ENCODE measurements around the gene AMZ1. TPM values are rescaled to one million over a fixed set of nuclear protein-coding genes. Genes with fewer than 3 reads are reported as not detected.
A peak's percentile ranks its signal among the peaks of the same experiment; 100 is the strongest.
"Not testable (repeated sequence)": the region's sequence is repeated elsewhere in the genome, so short reads cannot be mapped to it uniquely, and the experiment has no call there.

AMZ1 gene
- total RNA-seq, 2 experiments from 2014 or later: 0.14 TPM

- CTCF ChIA-PET; H3K36me3 Mint-ChIP-seq (ENCODE audit: low read depth); H3K27ac Mint-ChIP-seq; DNase-seq; H3K27me3 Mint-ChIP-seq; ATAC-seq; POLR2A ChIA-PET; H3K9me3 Mint-ChIP-seq (ENCODE audit: low read depth); H3K4me1 Mint-ChIP-seq; intact Hi-C loops (cut with DNase I, micrococcal nuclease); H3K4me3 Mint-ChIP-seq: not testable (repeated sequence)
Observed at GRCh38 chr7:2676576-2676975, 11.4 kb upstream of the AMZ1 start.

GRCh38 chr7:2678454-2678853 is 9.5 kb upstream of the AMZ1 start:
- CTCF ChIA-PET; intact Hi-C loops (cut with DNase I, micrococcal nuclease); H3K4me3 Mint-ChIP-seq: not testable (repeated sequence)

DNA sequence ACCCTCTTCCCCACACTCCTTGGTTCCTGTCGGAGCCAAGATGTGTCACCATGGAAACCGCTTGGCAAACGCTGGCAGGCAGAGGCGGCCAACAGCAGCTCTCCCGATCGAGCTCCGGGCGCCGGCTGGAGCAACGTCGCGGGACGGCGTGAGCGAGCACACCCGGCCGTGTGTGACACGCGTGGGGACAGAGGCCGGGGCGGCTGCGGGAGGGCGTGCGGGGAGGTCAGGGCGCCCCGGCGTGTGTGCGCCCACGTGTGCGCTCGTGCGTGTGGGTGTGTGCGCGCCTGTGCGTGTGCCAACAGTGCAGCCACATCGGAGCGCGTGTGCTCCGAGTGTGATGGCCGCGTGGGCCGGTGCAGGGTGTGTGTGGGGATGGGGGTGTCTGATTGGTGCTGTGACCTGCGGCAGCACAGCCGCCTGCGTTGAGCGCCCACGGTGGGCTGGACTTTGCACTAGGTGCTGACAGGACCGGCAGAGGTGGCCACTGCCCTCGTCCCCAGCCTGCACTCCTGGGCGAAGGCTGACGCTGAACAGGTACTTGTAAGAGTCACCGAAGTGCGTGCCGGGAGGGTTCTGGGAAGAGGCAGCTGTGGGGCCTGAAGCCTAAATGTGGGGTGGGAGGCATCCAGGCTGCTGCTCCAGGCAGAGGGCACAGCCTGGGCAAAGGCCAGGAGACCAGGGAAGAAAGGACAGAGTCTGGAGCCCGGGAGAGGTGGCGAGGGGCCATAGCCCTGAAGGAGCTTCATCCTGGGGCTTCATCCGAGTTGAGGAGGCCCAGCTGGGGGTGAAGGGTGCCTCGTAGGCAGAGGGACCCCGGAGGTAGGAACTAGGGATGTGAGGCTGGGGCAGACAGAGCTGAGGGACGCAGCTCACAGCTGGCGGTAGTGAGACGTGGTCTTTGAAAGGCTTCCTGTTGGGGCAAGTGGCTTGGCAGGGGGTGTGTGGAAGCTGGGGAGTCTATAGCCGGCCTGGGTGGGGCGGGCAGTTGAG is 8.6 kb upstream of the AMZ1 start:
- H3K4me1 Mint-ChIP-seq; ATAC-seq; intact Hi-C loops (cut with DNase I, micrococcal nuclease); H3K36me3 Mint-ChIP-seq (ENCODE audit: low read depth); H3K27me3 Mint-ChIP-seq; H3K9me3 Mint-ChIP-seq (ENCODE audit: low read depth); H3K27ac Mint-ChIP-seq; POLR2A ChIA-PET; H3K4me3 Mint-ChIP-seq; DNase-seq: not testable (repeated sequence)
- CTCF ChIA-PET: interaction anchor here (0.7 to 2.1 kb wide), 4 partner anchors 9 to 228 kb away, joined by 3 to 10 read pairs (median 4); no protein-coding TSS in a partner anchor

More at GRCh38 chr7:2678454-2678853, 9.5 kb upstream of the AMZ1 start:
- H3K27me3 Mint-ChIP-seq; H3K4me1 Mint-ChIP-seq; ATAC-seq; H3K9me3 Mint-ChIP-seq (ENCODE audit: low read depth); POLR2A ChIA-PET; DNase-seq; H3K36me3 Mint-ChIP-seq (ENCODE audit: low read depth); H3K27ac Mint-ChIP-seq: not testable (repeated sequence)

GRCh38 chr7:2680256-2680655 is 7.7 kb upstream of the AMZ1 start:
- Mint-ChIP-seq H3K27me3 (no peaks in the 10 kb centered on the region), H3K9me3 (ENCODE audit: low read depth) (no peaks in the 10 kb centered on the region), H3K4me3 (no peak overlapping the region), H3K27ac (no peak overlapping the region), H3K4me1 (no peaks in the 10 kb centered on the region), H3K36me3 (ENCODE audit: low read depth) (no peaks in the 10 kb centered on the region)
- DNase-seq: no peak
- ChIA-PET CTCF (interaction anchor here (0.8 to 2.1 kb wide), 4 partner anchors 10 to 229 kb away, joined by 3 to 10 read pairs (median 4); no protein-coding TSS in a partner anchor), POLR2A (no interaction called here)
- no peak for ATAC-seq
- intact Hi-C loops (cut with DNase I, micrococcal nuclease): no loop called here

- POLR2A ChIA-PET: no interaction called here
- H3K27me3 Mint-ChIP-seq: peaks cover 2% of the 10 kb centered on the region
- intact Hi-C loops (cut with DNase I, micrococcal nuclease): loop anchor here (1.0 kb wide), 3 partner anchors 114 to 230 kb away; no protein-coding TSS in a partner anchor
Observed at GRCh38 chr7:2680792-2681490, 7.1 kb upstream of the AMZ1 start.

DNA sequence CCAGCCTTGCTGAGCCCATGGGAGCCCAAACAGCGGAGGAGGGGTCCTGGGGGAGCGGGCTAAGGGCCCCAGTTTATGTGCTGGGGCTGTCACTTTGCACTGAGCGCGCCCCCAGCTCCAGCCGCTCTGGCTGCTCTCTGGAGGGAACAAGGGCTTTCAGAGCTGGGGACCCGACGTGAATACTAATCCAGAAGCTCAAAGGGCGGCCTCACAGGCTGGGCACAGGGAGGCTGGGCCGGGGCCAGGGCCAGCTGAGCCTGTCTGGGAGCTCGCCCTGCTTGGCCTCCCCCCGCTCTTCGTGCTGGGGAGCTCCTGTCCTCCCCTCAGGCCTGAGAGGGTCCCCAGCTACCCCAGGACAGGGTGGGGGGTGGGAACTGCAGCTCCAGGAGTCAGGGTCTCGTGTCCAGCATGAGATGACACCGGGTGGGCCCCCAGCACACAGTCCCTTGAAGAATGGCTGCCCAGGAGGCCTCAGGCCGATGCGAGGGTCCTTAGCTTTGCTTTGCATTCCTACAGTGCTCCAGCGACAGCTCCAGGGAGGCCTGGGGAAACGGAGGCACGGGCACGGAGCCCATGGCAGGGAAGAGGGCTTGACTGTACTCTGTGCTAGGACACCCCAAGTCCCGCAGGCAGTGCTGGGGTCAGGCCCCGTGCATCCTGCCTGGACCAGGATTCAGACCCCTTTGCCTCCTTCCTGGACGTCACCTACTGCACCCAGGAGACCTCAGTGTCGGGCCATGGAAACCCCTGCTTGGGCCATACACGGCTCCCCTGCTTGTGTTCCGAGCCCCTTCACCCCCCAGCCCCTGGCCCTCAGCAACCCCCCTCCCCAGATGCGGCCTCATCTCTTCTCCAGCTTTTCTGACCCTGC is 5.8 kb upstream of the AMZ1 start:
- POLR2A ChIA-PET: interaction anchor here (0.6 kb wide), 1 partner anchor 24 kb away, joined by 13 read pairs; no protein-coding TSS in a partner anchor
- intact Hi-C loops (cut with DNase I, micrococcal nuclease): loop anchor here (1.0 kb wide), 3 partner anchors 115 to 231 kb away; no protein-coding TSS in a partner anchor
- Mint-ChIP-seq H3K27me3 (peaks cover 8% of the 10 kb centered on the region), H3K4me1 (no peaks in the 10 kb centered on the region), H3K4me3 (no peak overlapping the region), H3K9me3 (ENCODE audit: low read depth) (no peaks in the 10 kb centered on the region), H3K27ac (no peak overlapping the region), H3K36me3 (ENCODE audit: low read depth) (no peaks in the 10 kb centered on the region)
- no peak for DNase-seq
- CTCF ChIA-PET: interaction anchor here (0.7 to 1.1 kb wide), 4 partner anchors 28 to 230 kb away, joined by 3 to 4 read pairs (median 3); no protein-coding TSS in a partner anchor
- no peak for ATAC-seq

More at GRCh38 chr7:2680792-2681490, 7.1 kb upstream of the AMZ1 start:
- ATAC-seq (peak; percentile 73), DNase-seq (peak; percentile 79)
- H3K9me3 Mint-ChIP-seq (ENCODE audit: low read depth): no peaks in the 10 kb centered on the region
- H3K27ac Mint-ChIP-seq: no peak overlapping the region
- H3K36me3 Mint-ChIP-seq (ENCODE audit: low read depth): no peaks in the 10 kb centered on the region
- CTCF ChIA-PET: interaction anchor here (0.6 to 2.1 kb wide), 5 partner anchors 10 to 230 kb away, joined by 3 to 10 read pairs (median 3); no protein-coding TSS in a partner anchor
- no peaks in the 10 kb centered on the region for H3K4me1 Mint-ChIP-seq
- no peak overlapping the region for H3K4me3 Mint-ChIP-seq

GRCh38 chr7:2684501-2684900 is 3.5 kb upstream of the AMZ1 start:
- Mint-ChIP-seq H3K36me3 (ENCODE audit: low read depth) (no peaks in the 10 kb centered on the region), H3K27ac (no peak overlapping the region), H3K4me3 (no peak overlapping the region), H3K9me3 (ENCODE audit: low read depth) (no peaks in the 10 kb centered on the region), H3K4me1 (peaks cover 8% of the 10 kb centered on the region), H3K27me3 (peaks cover 19% of the 10 kb centered on the region)
- ChIA-PET CTCF (interaction anchor here (2.1 kb wide), 1 partner anchor 25 kb away, joined by 9 read pairs; no protein-coding TSS in a partner anchor), POLR2A (no interaction called here)
- DNase-seq (no peak), ATAC-seq (no peak)
- intact Hi-C loops (cut with DNase I, micrococcal nuclease): no loop called here

- peaks cover 29% of the 10 kb centered on the region for H3K27me3 Mint-ChIP-seq
- ATAC-seq (no peak), DNase-seq (no peak)
- ChIA-PET CTCF (interaction anchor here (0.6 to 1.2 kb wide), 3 partner anchors 15 to 77 kb away, joined by 3 to 4 read pairs (median 4); no protein-coding TSS in a partner anchor), POLR2A (no interaction called here)
- H3K4me1 Mint-ChIP-seq: peaks cover 8% of the 10 kb centered on the region
- no peak overlapping the region for H3K27ac Mint-ChIP-seq
- no peaks in the 10 kb centered on the region for H3K36me3 Mint-ChIP-seq (ENCODE audit: low read depth)
- intact Hi-C loops (cut with DNase I, micrococcal nuclease): no loop called here
- H3K9me3 Mint-ChIP-seq (ENCODE audit: low read depth): no peaks in the 10 kb centered on the region
- no peak overlapping the region for H3K4me3 Mint-ChIP-seq
Observed at GRCh38 chr7:2686101-2686500, 1.9 kb upstream of the AMZ1 start.

GRCh38 chr7:2687338-2687869 is 598 bp upstream of the AMZ1 start:
- intact Hi-C loops (cut with DNase I, micrococcal nuclease): no loop called here
- H3K4me1 Mint-ChIP-seq: peaks cover 8% of the 10 kb centered on the region

GRCh38 chr7:2688409-2689342 is 674 bp downstream of the AMZ1 start:
- POLR2A ChIA-PET: no interaction called here
- DNase-seq (no peak), ATAC-seq (no peak)
- Mint-ChIP-seq H3K4me3 (no peak overlapping the region), H3K27me3 (peaks cover 31% of the 10 kb centered on the region), H3K9me3 (ENCODE audit: low read depth) (no peaks in the 10 kb centered on the region), H3K4me1 (peaks cover 8% of the 10 kb centered on the region), H3K27ac (no peak overlapping the region), H3K36me3 (ENCODE audit: low read depth) (no peaks in the 10 kb centered on the region)
- intact Hi-C loops (cut with DNase I, micrococcal nuclease): no loop called here
- CTCF ChIA-PET: interaction anchor here (0.7 kb wide), 1 partner anchor 10 kb away, joined by 3 read pairs; no protein-coding TSS in a partner anchor

More at GRCh38 chr7:2687338-2687869, 598 bp upstream of the AMZ1 start:
- H3K27ac Mint-ChIP-seq: no peak overlapping the region
- H3K36me3 Mint-ChIP-seq (ENCODE audit: low read depth): no peaks in the 10 kb centered on the region
- DNase-seq (no peak), ATAC-seq (no peak)
- POLR2A ChIA-PET: no interaction called here
- H3K4me3 Mint-ChIP-seq: no peak overlapping the region
- H3K9me3 Mint-ChIP-seq (ENCODE audit: low read depth): no peaks in the 10 kb centered on the region
- CTCF ChIA-PET: interaction anchor here (0.6 to 0.8 kb wide), 2 partner anchors 12 to 116 kb away, joined by 3 to 5 read pairs; no protein-coding TSS in a partner anchor
- H3K27me3 Mint-ChIP-seq: peaks cover 31% of the 10 kb centered on the region

Data from activated CD4-positive, alpha-beta T cell treated with anti-CD3 and anti-CD28 coated beads for 36 hours (primary cell).